Measurements from ENCODE around the gene AUTS2. TPM values are rescaled to one million over a fixed set of nuclear protein-coding genes. Genes with fewer than 3 reads are reported as not detected.

Gene AUTS2
- total and polyA plus RNA-seq, 10 of the 15 experiments (the other 5 are each of a cell fraction or from before 2014, with no cell fraction given), result 6.4 to 55.6 (median 21.6) TPM

DNA sequence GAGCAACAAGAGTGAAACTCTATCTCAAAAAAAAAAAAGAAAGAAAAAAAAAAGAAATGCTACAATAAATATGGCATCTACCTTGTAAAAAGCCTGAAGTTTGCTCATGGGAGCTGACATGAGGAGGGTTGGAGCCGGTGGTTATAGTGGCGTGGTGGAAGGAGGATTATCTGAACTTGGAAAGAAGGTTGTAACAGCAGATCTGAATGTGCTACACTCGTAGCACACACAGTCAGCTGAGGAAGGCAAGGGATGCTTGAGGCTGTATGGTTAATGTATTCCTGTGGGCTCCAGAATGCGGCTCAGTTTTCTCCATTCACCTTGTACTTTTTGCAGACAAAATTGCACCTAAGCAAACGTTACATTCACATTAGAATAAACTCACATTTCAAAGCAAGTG lies 1143.4 kb downstream of the AUTS2 start:
- in situ Hi-C loops (cut with MboI), result no loop called here
- no peak overlapping the region for H2AFZ ChIP-seq (ENCODE audit: control insufficient read depth, low read depth, low read length)
- H3K36me3 ChIP-seq (ENCODE audit: control insufficient read depth in 2 of 2, insufficient read depth in 2 of 2, low read length in 1 of 2), result peaks cover 0 to 1% of the 10 kb centered on the region in 2 experiments; a peak in 1 of 4 replicates
- no peak for DNase-seq (ENCODE audit: low read depth, low spot score)
- H3K79me2 ChIP-seq (ENCODE audit: control insufficient read depth, insufficient read depth, low read length), result peaks cover 59% of the 10 kb centered on the region
- no peaks in the 10 kb centered on the region for H4K20me1 ChIP-seq (ENCODE audit: control insufficient read depth, insufficient read depth)
- no TSS peak for BruUV-seq (replicated peaks)
- no peaks in the 10 kb centered on the region for H3K9me3 ChIP-seq (replicated peaks; ENCODE audit: control insufficient read depth, insufficient read depth, low read length)
- no peak overlapping the region for H3K9ac ChIP-seq (ENCODE audit: control insufficient read depth, insufficient read depth, low read length)
- no peaks in the 10 kb centered on the region for H3K27me3 ChIP-seq (replicated peaks in 1 of 2; ENCODE audit: control insufficient read depth in 2 of 2, insufficient read depth in 2 of 2, low read length in 1 of 2)
- peaks cover 7% of the 10 kb centered on the region; the same call in 1 of the 2 replicates for H3K4me1 ChIP-seq (ENCODE audit: control insufficient read depth, insufficient read depth, low read length)
- H3K27ac ChIP-seq (ENCODE audit: control insufficient read depth, insufficient read depth), result no peak overlapping the region
- 93% methylated on average over 5 of the region's 5 CpGs for WGBS (ENCODE audit: insufficient coverage, insufficient replicate concordance, low lambda C conversion rate, missing lambda C conversion rate)
- H3K4me2 ChIP-seq (ENCODE audit: control insufficient read depth, insufficient read depth), result no peak overlapping the region
- SMC1A ChIA-PET (ENCODE audit: uncharacterized antibody, unreplicated experiment), result interaction anchor here (0.6 to 1.7 kb wide), 5 partner anchors 11 to 21 kb away, joined by 3 to 5 read pairs (median 3); no protein-coding TSS in a partner anchor
- FAIRE-seq, result no peak
- RAD21 ChIA-PET (ENCODE audit: unreplicated experiment), result interaction anchor here (1.1 kb wide), 1 partner anchor 21 kb away, joined by 4 read pairs; no protein-coding TSS in a partner anchor
- no peak for ATAC-seq
- no peak overlapping the region for H3K4me3 ChIP-seq
- POLR2A ChIA-PET, result interaction anchor here (0.9 to 1.3 kb wide), 4 partner anchors 9 to 39 kb away, joined by 3 to 4 read pairs (median 4); no protein-coding TSS in a partner anchor
- no peak for TF ChIP-seq YY1 (IDR thresholded peaks at IDR 0.05; ENCODE audit: low read depth, low read length)
- CTCF ChIA-PET, result interaction anchor here (0.9 to 1.2 kb wide), 2 partner anchors 10 to 13 kb away, joined by 3 read pairs; no protein-coding TSS in a partner anchor
- intact Hi-C loops (cut with micrococcal nuclease; ENCODE audit: unreplicated experiment), result no loop called here

DNA sequence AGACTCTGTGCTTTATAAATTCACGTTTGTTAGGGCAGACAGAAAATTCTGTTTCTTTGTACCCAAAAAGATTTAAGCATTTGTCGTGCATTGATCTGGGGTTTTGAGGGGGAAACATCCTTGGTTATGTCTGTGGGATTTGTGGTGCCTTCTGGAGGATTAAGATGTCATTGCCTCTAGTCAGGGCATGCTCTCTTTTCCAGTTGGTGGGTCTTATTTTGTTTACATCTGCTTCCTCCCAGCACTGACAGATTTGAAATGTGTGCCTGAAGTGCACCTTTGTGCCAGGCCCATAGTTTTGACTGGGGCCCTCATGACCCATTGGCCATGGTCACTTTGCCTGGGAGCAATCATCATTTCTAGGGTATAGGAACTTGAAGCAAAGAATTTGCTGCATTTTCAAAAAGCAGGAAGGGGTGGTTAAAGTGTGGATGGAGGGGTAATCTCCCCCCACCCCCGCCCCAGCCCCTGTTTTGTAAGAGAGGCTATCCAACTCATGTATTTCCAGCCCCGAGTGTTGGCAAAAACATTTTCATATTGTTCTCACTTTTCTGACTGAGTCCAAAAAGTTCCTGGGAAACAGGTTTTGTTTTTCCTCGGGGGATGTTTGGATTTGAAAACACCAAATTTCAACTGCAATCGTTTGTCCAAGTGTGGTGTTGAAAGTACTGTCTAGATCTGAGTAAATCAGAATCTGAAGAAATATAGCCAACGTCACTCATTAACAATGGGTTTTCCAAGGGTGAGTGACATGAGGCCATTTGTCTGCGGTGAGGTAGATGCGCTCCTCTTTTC lies 1145.5 kb downstream of the AUTS2 start:
- no peak for DNase-seq (ENCODE audit: low read depth, low spot score)
- FAIRE-seq, result no peak
- no peak for ATAC-seq
- peaks cover 0 to 1% of the 10 kb centered on the region in 2 experiments; a peak in 1 of 4 replicates for H3K36me3 ChIP-seq (ENCODE audit: control insufficient read depth in 2 of 2, insufficient read depth in 2 of 2, low read length in 1 of 2)
- peaks cover 46% of the 10 kb centered on the region for H3K79me2 ChIP-seq (ENCODE audit: control insufficient read depth, insufficient read depth, low read length)
- no peaks in the 10 kb centered on the region for H3K27me3 ChIP-seq (replicated peaks in 1 of 2; ENCODE audit: control insufficient read depth in 2 of 2, insufficient read depth in 2 of 2, low read length in 1 of 2)
- in situ Hi-C loops (cut with MboI), result no loop called here
- RAD21 ChIA-PET (ENCODE audit: unreplicated experiment), result no interaction called here
- H2AFZ ChIP-seq (ENCODE audit: control insufficient read depth, low read depth, low read length), result no peak overlapping the region
- SMC1A ChIA-PET (ENCODE audit: uncharacterized antibody, unreplicated experiment), result interaction anchor here (1.0 kb wide), 1 partner anchor 41 kb away, joined by 3 read pairs; no protein-coding TSS in a partner anchor
- H3K9me3 ChIP-seq (replicated peaks; ENCODE audit: control insufficient read depth, insufficient read depth, low read length), result no peaks in the 10 kb centered on the region
- no peak overlapping the region for H3K27ac ChIP-seq (ENCODE audit: control insufficient read depth, insufficient read depth)
- POLR2A ChIA-PET, result no interaction called here
- no peaks in the 10 kb centered on the region for H4K20me1 ChIP-seq (ENCODE audit: control insufficient read depth, insufficient read depth)
- H3K4me1 ChIP-seq (ENCODE audit: control insufficient read depth, insufficient read depth, low read length), result no peaks in the 10 kb centered on the region
- CTCF ChIA-PET, result interaction anchor here (1.4 kb wide), 1 partner anchor 11 kb away, joined by 3 read pairs; no protein-coding TSS in a partner anchor
- H3K4me3 ChIP-seq, result no peak overlapping the region
- H3K9ac ChIP-seq (ENCODE audit: control insufficient read depth, insufficient read depth, low read length), result no peak overlapping the region
- intact Hi-C loops (cut with micrococcal nuclease; ENCODE audit: unreplicated experiment), result no loop called here
- TF ChIP-seq TAF1 (IDR thresholded peaks at IDR 0.05; ENCODE audit: borderline replicate concordance, low read depth, low read length) (no peak), SPI1 (IDR thresholded peaks at IDR 0.05; ENCODE audit: borderline replicate concordance, insufficient read depth, low read depth, low read length) (no peak), SUPT20H (IDR thresholded peaks at IDR 0.05; ENCODE audit: borderline replicate concordance, control insufficient read depth, low read depth, low read length) (no peak), GATAD2B (conservative IDR thresholded peaks at IDR 0.05; ENCODE audit: low read depth) (no peak), IKZF2 (IDR thresholded peaks at IDR 0.05) (no peak), NFIC (IDR thresholded peaks at IDR 0.05; ENCODE audit: low read depth, low read length) (no peak), CREB1 (IDR thresholded peaks at IDR 0.05; ENCODE audit: low read depth) (no peak), PKNOX1 (IDR thresholded peaks at IDR 0.05) (no peak), MAX (IDR thresholded peaks at IDR 0.05; ENCODE audit: low read depth, low read length) (no peak), POLR2AphosphoS2 (IDR thresholded peaks at IDR 0.05; ENCODE audit: low read depth, low read length) (no peak), POLR2AphosphoS5 (IDR thresholded peaks at IDR 0.05; ENCODE audit: low read length) (no peak), LARP7 (IDR thresholded peaks at IDR 0.05) (no peak), BRCA1 (IDR thresholded peaks at IDR 0.05; ENCODE audit: low read depth, low read length) (no peak)
- BruUV-seq (replicated peaks), result no TSS peak
- 88% methylated on average over 9 of the region's 9 CpGs for WGBS (ENCODE audit: insufficient coverage, insufficient replicate concordance, low lambda C conversion rate, missing lambda C conversion rate)
- no peak overlapping the region for H3K4me2 ChIP-seq (ENCODE audit: control insufficient read depth, insufficient read depth)

All from GM12878 (cell line).